Rectal smooth muscle tissue (tissue), 1 donor: Measurements from ENCODE around the gene VAV2.
A peak's percentile ranks its signal among the peaks of the same experiment; 100 is the strongest.

Experiments used
- H3K27ac ChIP-seq: one replicate; pipeline ENCODE4 v1.7.0; 2013; ENCODE audit warnings: low read depth, low read length, inconsistent platforms
- H3K27me3 ChIP-seq: one replicate; pipeline ENCODE4 v1.7.0; 2013; ENCODE audit warnings: low read length; ENCODE audit not compliant: control insufficient read depth, insufficient read depth
- H3K36me3 ChIP-seq: one replicate; pipeline ENCODE4 v1.7.0; 2013; ENCODE audit warnings: low read length; ENCODE audit not compliant: control insufficient read depth, insufficient read depth
- H3K4me1 ChIP-seq: one replicate; pipeline ENCODE4 v1.7.0; 2013; ENCODE audit warnings: low read length; ENCODE audit not compliant: control insufficient read depth, insufficient read depth
- H3K4me3 ChIP-seq: one replicate; pipeline ENCODE4 v1.7.0; 2013; ENCODE audit warnings: low read length
- H3K9ac ChIP-seq: one replicate; pipeline ENCODE4 v1.7.0; 2013; ENCODE audit warnings: low read length

Gene VAV2

DNA sequence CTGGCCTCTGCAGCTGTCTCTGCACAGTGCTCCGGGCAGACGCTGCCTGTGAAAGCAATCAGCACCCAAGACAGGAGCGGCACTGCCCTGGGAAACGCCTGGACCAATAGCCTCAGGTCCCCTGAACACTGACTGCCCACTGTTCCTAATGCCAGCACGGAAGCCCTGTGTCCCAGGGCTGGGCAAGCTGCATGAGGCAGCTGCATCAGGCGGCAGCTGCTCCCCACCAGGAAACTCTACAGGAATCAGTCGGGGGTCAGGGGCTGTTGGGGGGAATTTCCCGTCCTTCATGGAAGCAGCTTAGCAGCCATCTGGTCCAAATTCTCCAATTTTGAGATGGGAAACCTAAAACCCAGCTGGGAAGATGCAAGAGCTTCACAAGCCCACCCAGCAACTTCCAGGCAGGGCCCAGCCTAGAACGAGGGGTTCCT, 118.6 kb downstream of the VAV2 start:
- H3K9ac ChIP-seq = no peak overlapping the region
- no peak overlapping the region for H3K27ac ChIP-seq
- H3K36me3 ChIP-seq = no peaks in the 10 kb centered on the region
- H3K4me3 ChIP-seq = no peak overlapping the region
- no peaks in the 10 kb centered on the region for H3K4me1 ChIP-seq
- no peaks in the 10 kb centered on the region for H3K27me3 ChIP-seq

DNA sequence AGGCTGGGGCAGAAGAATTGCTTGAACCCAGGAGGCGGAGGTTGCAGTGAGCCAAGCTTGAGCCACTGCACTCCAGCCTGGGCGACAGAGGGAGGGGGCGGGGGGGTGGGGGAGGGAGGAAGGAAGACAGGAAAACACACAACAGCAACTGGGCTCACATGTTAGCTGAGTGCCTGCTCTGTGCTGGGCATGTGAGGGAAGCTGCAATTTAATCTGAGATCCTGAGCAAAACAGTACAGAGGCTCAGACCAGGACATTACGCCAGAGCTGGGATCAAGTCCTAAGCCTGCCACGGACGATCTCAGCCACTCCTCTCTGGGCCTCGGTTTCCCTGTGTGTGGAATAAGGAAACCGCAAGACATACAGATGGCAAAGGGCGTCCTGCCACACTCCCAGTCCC, 119.1 kb downstream of the VAV2 start:
- Histone ChIP-seq H3K27ac (no peak overlapping the region), H3K4me1 (no peaks in the 10 kb centered on the region), H3K36me3 (no peaks in the 10 kb centered on the region), H3K27me3 (no peaks in the 10 kb centered on the region), H3K4me3 (no peak overlapping the region), H3K9ac (no peak overlapping the region)

DNA sequence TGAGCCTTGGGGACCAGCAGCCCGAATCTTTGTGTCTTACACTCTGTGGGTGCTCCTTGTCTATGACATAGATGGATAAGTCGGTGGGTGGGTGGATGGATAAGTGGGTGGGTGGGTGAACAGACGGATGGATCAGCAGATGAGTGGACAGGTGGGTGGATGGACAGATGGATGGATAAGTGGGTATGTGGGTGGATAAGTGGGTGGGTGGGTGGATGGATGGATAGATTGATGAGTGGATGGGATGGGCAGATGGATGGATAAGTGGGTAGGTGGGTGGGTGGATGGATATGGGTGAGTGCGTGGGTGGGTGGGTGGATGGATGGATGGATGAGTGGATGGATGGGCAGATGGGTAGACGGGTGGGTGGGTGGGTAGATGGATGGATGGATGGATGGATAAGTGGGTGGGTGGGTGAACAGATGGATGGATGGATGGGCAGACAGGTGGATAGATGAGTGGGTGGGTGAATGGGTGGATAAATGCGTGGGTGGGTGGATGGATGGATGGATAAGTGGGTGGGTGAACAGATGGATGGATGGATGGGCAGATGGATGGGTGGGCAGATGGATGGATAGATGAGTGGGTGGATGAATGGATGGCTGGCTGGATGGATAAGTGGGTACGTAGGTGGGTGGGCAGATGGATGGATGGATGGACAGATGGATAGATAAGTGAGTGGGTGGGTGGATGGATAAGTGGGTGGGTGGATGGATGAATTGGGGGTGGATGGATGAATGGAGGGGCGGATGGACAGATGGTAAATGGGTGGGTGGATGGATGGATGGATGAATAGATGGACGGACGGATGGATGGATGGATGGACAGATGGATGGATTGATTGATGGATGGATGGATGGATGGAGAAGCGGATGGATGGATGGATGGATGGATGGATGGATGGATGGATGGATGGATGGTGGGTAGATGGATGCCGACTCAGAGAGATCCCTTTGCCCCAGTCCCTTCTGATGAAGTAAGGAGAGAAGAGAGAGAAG, 121.2 kb downstream of the VAV2 start:
- Histone ChIP-seq H3K27ac (no peak overlapping the region), H3K4me3 (no peak overlapping the region), H3K36me3 (no peaks in the 10 kb centered on the region), H3K4me1 (no peaks in the 10 kb centered on the region), H3K27me3 (no peaks in the 10 kb centered on the region), H3K9ac (no peak overlapping the region)

DNA sequence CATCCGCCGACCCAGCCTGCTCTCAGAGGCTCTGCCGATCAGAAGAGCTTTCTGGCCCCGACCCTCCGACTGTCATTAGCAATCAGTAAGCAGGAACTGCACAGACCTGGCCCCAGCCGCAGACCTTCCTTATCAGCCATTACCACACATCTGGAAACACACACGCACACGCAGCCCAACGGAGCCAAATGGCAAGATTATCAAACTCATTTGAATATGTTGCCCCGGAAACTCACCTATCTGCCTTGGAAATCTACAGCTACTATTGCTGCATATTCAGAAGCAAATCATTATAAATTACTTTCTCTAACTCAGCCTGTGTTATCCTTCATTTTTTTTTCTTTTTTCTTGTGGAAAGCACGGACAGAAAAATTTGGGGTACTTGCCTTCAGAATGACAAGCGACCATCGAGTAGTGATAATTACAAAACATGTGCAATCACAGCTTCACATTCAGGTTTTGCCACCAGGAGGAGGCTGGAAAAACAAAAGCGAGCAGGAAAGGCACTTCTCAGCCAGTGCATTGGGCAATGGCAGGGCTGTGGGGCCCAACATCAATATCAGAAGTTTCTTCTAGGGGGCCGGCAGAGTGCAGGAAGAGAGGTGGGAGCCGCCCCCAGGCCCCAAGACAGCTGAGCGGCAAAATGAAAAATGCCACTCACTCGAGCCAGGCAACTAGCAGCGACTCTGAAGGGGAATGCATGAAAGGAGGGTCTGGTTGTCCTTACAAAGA, 122.3 kb downstream of the VAV2 start:
- no peak overlapping the region for H3K9ac ChIP-seq
- no peak overlapping the region for H3K4me3 ChIP-seq
- H3K4me1 ChIP-seq = no peaks in the 10 kb centered on the region
- no peak overlapping the region for H3K27ac ChIP-seq
- H3K27me3 ChIP-seq = no peaks in the 10 kb centered on the region
- no peaks in the 10 kb centered on the region for H3K36me3 ChIP-seq

DNA sequence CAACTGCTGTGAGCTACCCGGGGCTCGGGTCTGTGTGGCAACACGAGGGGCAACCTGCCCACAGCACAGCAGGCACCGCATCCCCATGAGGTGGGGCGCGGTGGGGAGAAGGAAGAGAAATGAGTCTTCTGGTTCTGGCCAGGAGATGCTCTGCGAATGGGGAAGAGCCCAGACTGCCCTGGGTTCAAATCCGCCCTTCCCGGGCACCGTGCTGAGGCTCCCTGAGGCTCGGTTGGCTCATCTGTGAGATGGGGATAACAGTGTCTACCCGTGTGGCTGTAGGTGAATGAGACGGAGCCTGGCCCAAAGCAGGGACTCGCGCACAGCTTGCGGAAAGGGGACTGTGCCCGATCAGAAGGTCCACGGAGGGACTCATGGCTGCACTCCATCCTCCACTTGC, 123.9 kb downstream of the VAV2 start:
- no peak overlapping the region for H3K27ac ChIP-seq
- no peaks in the 10 kb centered on the region for H3K4me1 ChIP-seq
- no peaks in the 10 kb centered on the region for H3K36me3 ChIP-seq
- H3K9ac ChIP-seq = no peak overlapping the region
- H3K4me3 ChIP-seq = no peak overlapping the region
- no peaks in the 10 kb centered on the region for H3K27me3 ChIP-seq

DNA sequence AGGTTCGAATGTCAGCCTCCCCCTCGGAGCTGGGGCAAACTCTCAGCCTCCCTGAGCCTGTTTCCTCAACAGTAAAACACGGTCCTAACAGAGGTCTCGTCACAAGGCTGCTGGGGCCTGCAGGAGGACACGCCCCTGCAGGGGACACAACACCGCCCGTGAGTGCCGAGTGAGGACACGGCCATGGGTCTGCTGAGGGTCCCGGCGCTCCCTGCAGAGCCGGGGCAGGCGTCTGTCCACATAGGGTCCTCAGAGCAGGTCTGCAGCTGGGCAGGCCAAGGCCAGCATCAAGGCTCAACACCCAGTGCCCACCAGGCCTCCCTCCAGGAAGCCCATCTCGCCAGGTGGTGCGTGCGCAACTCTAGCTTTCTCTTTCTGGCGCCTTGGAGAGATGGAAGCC, 125.2 kb downstream of the VAV2 start:
- H3K4me3 ChIP-seq = no peak overlapping the region
- no peaks in the 10 kb centered on the region for H3K27me3 ChIP-seq
- H3K36me3 ChIP-seq = no peaks in the 10 kb centered on the region
- H3K4me1 ChIP-seq = no peaks in the 10 kb centered on the region
- H3K9ac ChIP-seq = no peak overlapping the region
- no peak overlapping the region for H3K27ac ChIP-seq

DNA sequence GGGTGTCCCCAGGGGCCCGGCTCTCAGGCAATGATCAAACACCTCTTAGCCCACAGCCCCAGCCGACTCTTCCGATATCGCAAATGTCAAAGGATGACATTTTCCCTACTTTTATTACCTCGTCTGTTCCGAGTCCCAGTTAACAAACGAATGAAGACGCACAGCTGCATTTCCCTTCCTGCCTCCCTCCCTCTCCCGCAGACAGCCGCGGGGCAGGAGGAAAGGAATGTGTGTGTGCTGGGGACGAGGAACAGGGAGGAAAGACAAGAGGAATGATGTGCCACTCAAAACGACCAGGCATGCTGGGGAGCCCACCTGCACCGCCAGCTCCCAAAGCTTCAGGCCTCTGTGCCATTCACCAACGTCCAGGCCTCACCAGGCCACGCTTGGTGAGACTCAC, 128.1 kb downstream of the VAV2 start:
- H3K9ac ChIP-seq = no peak overlapping the region
- no peaks in the 10 kb centered on the region for H3K27me3 ChIP-seq
- H3K4me3 ChIP-seq = no peak overlapping the region
- H3K36me3 ChIP-seq = no peaks in the 10 kb centered on the region
- H3K27ac ChIP-seq = no peak overlapping the region
- no peaks in the 10 kb centered on the region for H3K4me1 ChIP-seq

DNA sequence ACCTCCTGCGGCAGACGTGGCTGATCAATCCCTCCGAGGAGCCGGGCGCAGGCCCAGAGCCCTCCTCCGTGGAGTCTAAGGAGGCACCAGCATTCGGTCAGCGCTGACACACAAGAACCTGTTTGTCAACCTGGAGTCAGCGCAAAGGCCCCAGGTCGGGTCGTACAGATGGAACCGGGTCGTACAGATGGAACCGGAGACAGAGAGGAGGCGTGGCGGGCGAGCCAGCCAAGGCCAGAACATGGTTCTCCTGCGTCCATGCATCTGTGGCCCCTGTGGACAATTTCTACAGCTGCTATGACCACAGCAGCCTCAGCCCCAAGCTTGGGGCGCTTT, 128.9 kb downstream of the VAV2 start:
- Histone ChIP-seq H3K36me3 (no peaks in the 10 kb centered on the region), H3K27ac (peak overlapping the region; percentile 67), H3K27me3 (no peaks in the 10 kb centered on the region), H3K4me3 (no peak overlapping the region), H3K4me1 (no peaks in the 10 kb centered on the region), H3K9ac (no peak overlapping the region)

DNA sequence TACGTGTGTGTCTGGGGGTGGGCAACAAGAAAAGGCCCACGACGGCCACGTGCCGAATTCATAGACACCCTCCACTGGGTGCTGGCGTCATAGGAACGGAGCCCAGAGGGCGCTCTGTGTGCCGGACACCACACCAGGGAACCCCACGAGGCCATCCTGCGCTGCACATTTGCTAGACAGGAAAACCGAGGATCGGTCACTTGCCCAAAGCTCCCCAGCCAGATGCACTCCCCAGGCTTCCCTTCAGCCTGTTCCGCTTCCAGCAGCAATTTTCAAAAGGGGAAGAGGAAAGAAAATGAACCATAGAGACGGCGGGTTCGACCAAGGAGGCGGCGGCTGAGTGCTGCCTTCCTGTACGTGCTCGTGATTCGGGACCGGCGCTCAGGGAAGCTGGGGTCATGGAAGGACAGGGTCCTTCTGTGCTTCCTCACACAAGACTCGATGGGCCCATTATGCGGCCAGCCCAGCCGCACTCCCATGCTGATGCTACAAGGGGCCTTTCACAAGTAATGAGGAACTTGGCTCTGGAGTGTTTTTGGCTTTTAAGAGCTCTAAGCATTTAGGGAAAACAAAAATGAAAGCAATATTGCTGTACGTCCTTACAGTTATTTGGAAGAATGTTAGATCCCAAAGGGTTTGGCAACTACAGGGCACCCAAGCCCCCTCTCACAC, 129.4 kb downstream of the VAV2 start:
- no peaks in the 10 kb centered on the region for H3K4me1 ChIP-seq
- no peaks in the 10 kb centered on the region for H3K36me3 ChIP-seq
- H3K27me3 ChIP-seq = no peaks in the 10 kb centered on the region
- H3K4me3 ChIP-seq = no peak overlapping the region
- H3K9ac ChIP-seq = no peak overlapping the region
- H3K27ac ChIP-seq = peak overlapping the region; percentile 67

DNA sequence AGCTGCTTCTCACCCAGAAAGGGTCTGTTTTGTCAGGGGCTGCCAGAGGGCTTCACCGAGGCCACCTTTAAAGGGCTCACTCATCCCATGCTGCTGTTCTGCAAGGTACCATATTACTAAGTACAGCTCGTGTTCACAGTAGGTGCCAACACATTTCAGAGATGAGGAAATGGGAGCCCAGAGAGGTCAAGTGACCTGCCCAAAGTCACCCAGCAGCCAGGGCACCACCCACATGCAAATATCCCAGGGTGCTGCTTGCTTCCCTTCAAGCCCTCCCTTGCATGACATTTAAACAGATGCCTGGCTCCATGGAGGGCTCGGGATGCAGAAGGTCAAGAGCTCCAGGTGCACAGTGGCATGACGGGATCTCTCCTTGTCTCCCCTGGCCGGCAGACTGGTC, 130.4 kb downstream of the VAV2 start:
- Histone ChIP-seq H3K4me3 (no peak overlapping the region), H3K27ac (no peak overlapping the region), H3K36me3 (no peaks in the 10 kb centered on the region), H3K27me3 (no peaks in the 10 kb centered on the region), H3K9ac (no peak overlapping the region), H3K4me1 (no peaks in the 10 kb centered on the region)

DNA sequence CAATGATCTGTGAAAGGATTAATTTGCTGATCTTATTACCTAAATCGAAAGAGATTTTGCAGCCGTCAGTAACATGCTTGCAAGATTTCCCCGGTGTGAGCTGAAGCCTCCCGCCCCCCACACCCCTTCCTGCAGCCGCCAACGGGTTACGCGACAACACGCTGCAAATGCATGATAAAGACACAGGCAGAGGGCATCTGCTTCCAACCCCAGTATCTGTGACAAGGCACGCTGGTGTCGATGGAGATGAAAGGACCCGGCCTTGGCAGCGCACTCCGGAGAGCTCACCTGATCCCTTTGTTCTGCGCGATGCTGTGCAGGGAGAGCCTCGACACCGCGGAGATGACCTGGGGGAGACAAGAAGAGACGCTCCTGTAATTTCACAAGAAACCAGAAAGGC, 131.0 kb downstream of the VAV2 start:
- Histone ChIP-seq H3K4me1 (no peaks in the 10 kb centered on the region), H3K4me3 (no peak overlapping the region), H3K27ac (no peak overlapping the region), H3K9ac (no peak overlapping the region), H3K27me3 (no peaks in the 10 kb centered on the region), H3K36me3 (no peaks in the 10 kb centered on the region)

DNA sequence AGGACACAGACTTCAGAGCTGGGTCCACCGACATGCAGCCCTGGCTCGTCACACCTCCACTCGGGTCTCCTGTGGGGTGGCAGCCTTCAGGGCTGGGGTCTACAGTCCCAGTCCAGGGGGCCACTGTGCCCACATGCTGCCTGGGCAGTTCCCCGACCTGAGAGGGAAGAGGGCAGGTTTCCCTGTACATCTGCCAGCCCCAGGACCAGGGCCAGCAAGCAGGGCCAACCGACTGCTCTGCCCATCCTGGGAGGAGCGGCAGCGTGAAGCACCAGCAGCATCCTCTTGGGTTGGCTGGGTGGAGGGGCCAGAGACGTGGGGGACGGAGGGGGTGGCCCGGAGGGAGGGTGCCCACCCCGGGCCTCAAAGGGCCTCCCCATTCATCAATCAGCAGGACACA, 133.4 kb downstream of the VAV2 start:
- Histone ChIP-seq H3K36me3 (no peaks in the 10 kb centered on the region), H3K4me1 (no peaks in the 10 kb centered on the region), H3K9ac (no peak overlapping the region), H3K27ac (no peak overlapping the region), H3K4me3 (no peak overlapping the region), H3K27me3 (no peaks in the 10 kb centered on the region)
